Superior temporal gyrus (tissue), 1 donor: Measurements from ENCODE around the gene THEMIS.
"Not testable (repeated sequence)": the region's sequence is repeated elsewhere in the genome, so short reads cannot be mapped to it uniquely, and the experiment has no call there.

Source experiments
- DNase-seq: peaks from one replicate; pipeline ENCODE4 v3.0.0-alpha.2; 2016; ENCODE audit errors: extremely low spot score

The THEMIS gene

GRCh38 chr6:127900935-127901334 lies at the start of gene THEMIS:
TSS of gene THEMIS (minus strand) at chr6:127901058. CDS start at chr6:127900932, 126 bp downstream.
- DNase-seq, result no peak

GRCh38 chr6:127949251-127949650 lies 48.4 kb upstream of the THEMIS start:
- DNase-seq, result no peak

GRCh38 chr6:127946388-127946787 lies 45.5 kb upstream of the THEMIS start:
- DNase-seq, result no peak

GRCh38 chr6:127945434-127946097 lies 44.7 kb upstream of the THEMIS start:
- no peak for DNase-seq

- DNase-seq, result no peak
Observed at GRCh38 chr6:127941228-127941627, 40.4 kb upstream of the THEMIS start.

- DNase-seq, result no peak
Observed at GRCh38 chr6:127939442-127940066, 38.7 kb upstream of the THEMIS start.

GRCh38 chr6:127938701-127939100 lies 37.8 kb upstream of the THEMIS start:
- no peak for DNase-seq

GRCh38 chr6:127937747-127938146 lies 36.9 kb upstream of the THEMIS start:
- DNase-seq, result no peak

- no peak for DNase-seq
Observed at GRCh38 chr6:127937102-127937501, 36.2 kb upstream of the THEMIS start.

- DNase-seq, result no peak
Observed at GRCh38 chr6:127934956-127935355, 34.1 kb upstream of the THEMIS start.

GRCh38 chr6:127933852-127934840 lies 33.3 kb upstream of the THEMIS start:
- DNase-seq, result no peak

- no peak for DNase-seq
Observed at GRCh38 chr6:127933137-127933536, 32.3 kb upstream of the THEMIS start.

GRCh38 chr6:127932708-127933107 lies 31.9 kb upstream of the THEMIS start:
- no peak for DNase-seq

- not testable (repeated sequence) for DNase-seq
Observed at GRCh38 chr6:127926441-127926840, 25.6 kb upstream of the THEMIS start.

GRCh38 chr6:127924440-127924839 lies 23.6 kb upstream of the THEMIS start:
- no peak for DNase-seq

GRCh38 chr6:127924031-127924430 lies 23.2 kb upstream of the THEMIS start:
- no peak for DNase-seq

GRCh38 chr6:127923135-127923534 lies 22.3 kb upstream of the THEMIS start:
- no peak for DNase-seq

GRCh38 chr6:127921982-127922381 lies 21.1 kb upstream of the THEMIS start:
- DNase-seq, result no peak

GRCh38 chr6:127920804-127921203 lies 19.9 kb upstream of the THEMIS start:
- DNase-seq, result no peak

GRCh38 chr6:127918506-127919427 lies 17.9 kb upstream of the THEMIS start:
- no peak for DNase-seq

GRCh38 chr6:127917766-127918165 lies 16.9 kb upstream of the THEMIS start:
- no peak for DNase-seq
